Endothelial cell of umbilical vein (primary cell): ENCODE data around the gene THSD7A. TPM values are rescaled to one million over a fixed set of nuclear protein-coding genes. Genes with fewer than 3 reads are reported as not detected.

Experiments used
- BruUV-seq: library from RNA; stranded (reverse); fragments of 400-500 nt; replicated peaks from 2 replicates; lab custom pipeline; 2021; lab: Mats Ljungman, UMichigan
- CTCF ChIA-PET: fragments of 300-600, 350-600 bp; sonication (Branson Sonifier 250); formaldehyde crosslinking; loops from one replicate; lab custom pipeline; 2021; ENCODE audit warnings: antibody characterized with exemption, inconsistent platforms; lab: Charles Lee
- POLR2A ChIA-PET: fragments of 300-600, 350-600 bp; sonication (Branson Sonifier 250); formaldehyde crosslinking; loops from one replicate; lab custom pipeline; 2021; ENCODE audit warnings: antibody characterized with exemption, inconsistent platforms; lab: Charles Lee
- DNase-seq: peaks from one replicate; pipeline ENCODE4 v3.0.0-alpha.2; 2011; ENCODE audit warnings: low read depth, low spot score
- FAIRE-seq: peaks from 2 replicates; lab custom pipeline; 2011; peaks lifted over from hg19 to GRCh38; lab: Jason Lieb, UNC
- H2AFZ ChIP-seq: 2 replicates; pipeline ENCODE4 v1.6.0; 2012; ENCODE audit warnings: low read depth, low read length, control low read depth, inconsistent platforms
- H3K27ac ChIP-seq: 2 replicates; pipeline ENCODE4 v1.5.1; 2011; ENCODE audit warnings: low read depth, mild to moderate bottlenecking, control low read depth, low read length, moderate library complexity; ENCODE audit not compliant: insufficient read depth
- H3K27me3 ChIP-seq, 2 experiments: 2 replicates each; pipeline versions ENCODE4 v1.6.0 to v1.6.1; 2011; ENCODE audit warnings: low read length in 2 of 2, mixed read lengths in 1 of 2; ENCODE audit not compliant: control insufficient read depth in 2 of 2, insufficient read depth in 2 of 2
- H3K36me3 ChIP-seq, 2 experiments: 2 replicates in 1 of 2; 3 replicates in 1 of 2; pipeline ENCODE4 v1.5.1; 2011; ENCODE audit warnings: low read length in 2 of 2, mild to moderate bottlenecking in 1 of 2, moderate library complexity in 1 of 2; ENCODE audit not compliant: control insufficient read depth in 2 of 2, insufficient read depth in 2 of 2; ENCODE audit errors: extremely low read depth in 1 of 2
- H3K4me1 ChIP-seq: 3 replicates; pipeline ENCODE4 v1.5.1; 2011; ENCODE audit warnings: mild to moderate bottlenecking, low read length; ENCODE audit not compliant: control insufficient read depth, insufficient read depth; ENCODE audit errors: extremely low read depth
- H3K4me2 ChIP-seq: 2 replicates; pipeline ENCODE4 v1.6.1; 2011; ENCODE audit warnings: low read length, control low read depth, mixed read lengths; ENCODE audit not compliant: insufficient read depth
- H3K4me3 ChIP-seq, 3 experiments: fragments of 200-600 bp in 1 of 3; sonication (generic), shearing (Covaris generic) in 1 of 3; replicated peaks in 1 of 3; 2 replicates each; pipeline ENCODE4 v1.5.1; 2011 to 2016; ENCODE audit warnings: control low read depth in 3 of 3, low read length in 3 of 3, mild to moderate bottlenecking in 2 of 3, inconsistent platforms in 1 of 3, low read depth in 1 of 3, moderate library complexity in 1 of 3; ENCODE audit not compliant: insufficient read depth in 1 of 3
- H3K79me2 ChIP-seq: 2 replicates; pipeline ENCODE4 v1.6.0; 2012; ENCODE audit warnings: low read length, inconsistent platforms; ENCODE audit not compliant: control insufficient read depth, insufficient read depth
- H3K9ac ChIP-seq: replicated peaks from 2 replicates; pipeline ENCODE3; 2011; ENCODE audit warnings: low read length, control low read depth; ENCODE audit not compliant: insufficient read depth; ENCODE audit errors: extremely low read depth
- H3K9me1 ChIP-seq: replicated peaks from 3 replicates; pipeline ENCODE4 v1.6.0; 2011; ENCODE audit warnings: mild to moderate bottlenecking, low read length; ENCODE audit not compliant: control insufficient read depth, insufficient read depth; ENCODE audit errors: extremely low read depth
- H3K9me3 ChIP-seq: replicated peaks from 2 replicates; pipeline ENCODE4 v1.5.1; 2012; ENCODE audit warnings: low read length, inconsistent platforms; ENCODE audit not compliant: control insufficient read depth, insufficient read depth
- H4K20me1 ChIP-seq: replicated peaks from 2 replicates; pipeline ENCODE3; 2011; ENCODE audit warnings: mild to moderate bottlenecking, low read length; ENCODE audit not compliant: control insufficient read depth, insufficient read depth; ENCODE audit errors: extremely low read depth
- EZH2 ChIP-seq: IDR thresholded peaks from 2 replicates; pipeline ENCODE4 v1.6.1; 2012; ENCODE audit warnings: borderline replicate concordance, low read depth, mild to moderate bottlenecking, moderate library complexity, low read length, inconsistent platforms; ENCODE audit not compliant: severe bottlenecking
- FOS ChIP-seq: IDR thresholded peaks from 2 replicates; pipeline ENCODE4 v1.6.1; 2011; ENCODE audit warnings: mild to moderate bottlenecking, low read length, moderate library complexity, borderline replicate concordance; ENCODE audit not compliant: insufficient read depth
- GATA2 ChIP-seq: IDR thresholded peaks from 2 replicates; pipeline ENCODE4 v1.7.0; 2011; ENCODE audit warnings: low read depth, mild to moderate bottlenecking, moderate library complexity, mixed read lengths, low read length; ENCODE audit not compliant: insufficient read length, insufficient read depth
- JUN ChIP-seq: IDR thresholded peaks from 2 replicates; pipeline ENCODE4 v1.6.1; 2011; ENCODE audit warnings: borderline replicate concordance, low read depth; ENCODE audit not compliant: insufficient read length, insufficient read depth
- MYC ChIP-seq: IDR thresholded peaks from one replicate; pipeline ENCODE4 v1.6.1; 2011; ENCODE audit warnings: mild to moderate bottlenecking, low read depth, low read length
- POLR2A ChIP-seq: IDR thresholded peaks from 2 replicates; pipeline ENCODE4 v1.6.1; 2012; ENCODE audit warnings: low read depth, mild to moderate bottlenecking, control low read depth, low read length
- POLR2AphosphoS5 ChIP-seq: IDR thresholded peaks from 2 replicates; pipeline ENCODE4 v1.6.1; 2012; ENCODE audit warnings: low read depth, mild to moderate bottlenecking, control low read depth, low read length, moderate library complexity; ENCODE audit not compliant: insufficient read depth
- dilution Hi-C: fragments of 300-500 bp; cut with MboI; formaldehyde crosslinking; loops from one replicate; pipeline ENCODE4 v1.15.0; 2019; ENCODE audit warnings: low sequenced_read_pairs; ENCODE audit not compliant: extremely low pct_ligation_motif_present
- intact Hi-C: fragments of 100-400 bp; cut with micrococcal nuclease; formaldehyde crosslinking; loops from one replicate; pipeline ENCODE4 v1.10.0; 2022
- polyA plus RNA-seq, 4 experiments: library from polyadenylated mRNA; depleted of rRNA in 3 of 4; stranded (reverse) in 3 of 4; unstranded in 1 of 4; fragments of >200 nt; gene quantifications; 2 replicates each; pipeline versions ENCODE4 v1.2.1 to v1.2.3, GENCODE V29; 2011 to 2012; ENCODE audit warnings: missing spikeins in 1 of 4
- total RNA-seq: library from RNA; stranded (reverse); gene quantifications from 2 replicates; pipeline ENCODE4 v1.2.3, GENCODE V29; 2021
- TF ChIP-seq, protein P1 (sequence below): IDR thresholded peaks from 2 replicates; pipeline ENCODE4 v1.6.1; 2011; ENCODE audit not compliant: insufficient read depth, insufficient read length
- TF ChIP-seq, protein P2 (sequence below), 2 donors: IDR thresholded peaks; 1 replicate in 1 of 2; 2 replicates in 1 of 2; pipeline ENCODE4 v1.5.1; 2011; ENCODE audit warnings: low read length in 2 of 2, mild to moderate bottlenecking in 2 of 2, moderate library complexity in 2 of 2, control low read depth in 1 of 2, inconsistent platforms in 1 of 2, low read depth in 1 of 2; ENCODE audit not compliant: insufficient read depth in 1 of 2; ENCODE audit errors: extremely low read depth in 1 of 2

THSD7A gene
- total and polyA plus RNA-seq, 2 donors (not counting 3 experiments of a cell fraction or from before 2014, with no cell fraction given), result 3.3 to 12.7 TPM

DNA sequence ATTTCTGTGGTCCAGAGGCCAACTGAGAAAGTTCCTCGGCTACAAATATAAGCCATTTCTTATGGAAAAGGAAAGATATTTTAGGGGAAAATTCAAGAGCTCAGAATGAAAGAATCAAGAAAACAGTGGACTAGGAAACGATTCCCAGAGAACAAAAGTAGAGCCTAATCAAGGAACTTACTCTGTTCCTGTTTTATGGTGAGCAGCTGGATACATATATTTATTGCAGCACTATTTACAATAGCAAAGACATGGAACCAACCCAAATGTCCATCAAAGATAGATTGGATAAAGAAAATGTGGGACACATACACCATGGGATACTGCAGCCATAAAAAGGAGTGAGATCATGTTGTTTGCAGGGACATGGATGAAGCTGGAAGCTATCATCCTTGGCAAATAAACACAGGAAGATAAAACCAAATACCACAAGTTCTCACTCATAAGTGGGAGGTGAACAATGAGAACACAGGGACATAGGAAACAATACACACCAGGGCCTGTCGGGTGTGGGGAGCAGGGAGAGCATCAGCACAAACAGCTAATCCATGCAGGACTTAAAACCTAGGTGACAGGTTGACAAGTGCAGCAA is 298.7 kb downstream of the THSD7A start:
- ChIA-PET POLR2A (no interaction called here), CTCF (interaction anchor here (1.5 kb wide), 1 partner anchor 42 kb away, joined by 4 read pairs; no protein-coding TSS in a partner anchor)
- no peak overlapping the region for H3K27ac ChIP-seq
- no peaks in the 10 kb centered on the region for H3K9me1 ChIP-seq
- no TSS peak for BruUV-seq
- no peak overlapping the region for H2AFZ ChIP-seq
- intact Hi-C loops, result no loop called here
- no peaks in the 10 kb centered on the region for H3K4me1 ChIP-seq
- no peak overlapping the region for H3K4me2 ChIP-seq
- DNase-seq (peak; percentile 56), FAIRE-seq (peak; percentile 31)
- dilution Hi-C loops, result no loop called here
- no peak overlapping the region for H3K4me3 ChIP-seq
- no peaks in the 10 kb centered on the region for H4K20me1 ChIP-seq
- TF ChIP-seq MYC, result no peak
- no peak for TF ChIP-seq POLR2A
- no peak for TF ChIP-seq JUN
- no peak for TF ChIP-seq GATA2
- TF ChIP-seq, protein P1, sequence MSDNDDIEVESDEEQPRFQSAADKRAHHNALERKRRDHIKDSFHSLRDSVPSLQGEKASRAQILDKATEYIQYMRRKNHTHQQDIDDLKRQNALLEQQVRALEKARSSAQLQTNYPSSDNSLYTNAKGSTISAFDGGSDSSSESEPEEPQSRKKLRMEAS, result no peak
- no peak for TF ChIP-seq FOS
- no peak for TF ChIP-seq EZH2
- TF ChIP-seq, protein P2, sequence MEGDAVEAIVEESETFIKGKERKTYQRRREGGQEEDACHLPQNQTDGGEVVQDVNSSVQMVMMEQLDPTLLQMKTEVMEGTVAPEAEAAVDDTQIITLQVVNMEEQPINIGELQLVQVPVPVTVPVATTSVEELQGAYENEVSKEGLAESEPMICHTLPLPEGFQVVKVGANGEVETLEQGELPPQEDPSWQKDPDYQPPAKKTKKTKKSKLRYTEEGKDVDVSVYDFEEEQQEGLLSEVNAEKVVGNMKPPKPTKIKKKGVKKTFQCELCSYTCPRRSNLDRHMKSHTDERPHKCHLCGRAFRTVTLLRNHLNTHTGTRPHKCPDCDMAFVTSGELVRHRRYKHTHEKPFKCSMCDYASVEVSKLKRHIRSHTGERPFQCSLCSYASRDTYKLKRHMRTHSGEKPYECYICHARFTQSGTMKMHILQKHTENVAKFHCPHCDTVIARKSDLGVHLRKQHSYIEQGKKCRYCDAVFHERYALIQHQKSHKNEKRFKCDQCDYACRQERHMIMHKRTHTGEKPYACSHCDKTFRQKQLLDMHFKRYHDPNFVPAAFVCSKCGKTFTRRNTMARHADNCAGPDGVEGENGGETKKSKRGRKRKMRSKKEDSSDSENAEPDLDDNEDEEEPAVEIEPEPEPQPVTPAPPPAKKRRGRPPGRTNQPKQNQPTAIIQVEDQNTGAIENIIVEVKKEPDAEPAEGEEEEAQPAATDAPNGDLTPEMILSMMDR (IDR thresholded peaks at IDR 0.05; ENCODE audit: extremely low read depth in 1 of 2, insufficient read depth in 1 of 2, low read depth in 1 of 2, low read length in 2 of 2), result no peak
- TF ChIP-seq POLR2AphosphoS5, result no peak
- H3K9me3 ChIP-seq, result no peaks in the 10 kb centered on the region
- no peaks in the 10 kb centered on the region for H3K79me2 ChIP-seq
- no peaks in the 10 kb centered on the region for H3K27me3 ChIP-seq
- H3K36me3 ChIP-seq, result no peaks in the 10 kb centered on the region
- no peak overlapping the region for H3K9ac ChIP-seq
